NCI-H82 (cell line): ENCODE measurements around the gene SRL.

Experiments
- DNase-seq: peaks from one replicate; lab custom pipeline; 2025; lab: John Stamatoyannopoulos, UW

SRL gene

GRCh38 chr16:4241928-4242283 is at the start of gene SRL:
Gene SRL (minus strand): TSS chr16:4242080. CDS start chr16:4242067, 13 bp downstream.
- DNase-seq = peak; percentile 85

GRCh38 chr16:4290236-4290830 is 48.5 kb upstream of the SRL start:
- DNase-seq = no peak

GRCh38 chr16:4288148-4288921 is 46.5 kb upstream of the SRL start:
- DNase-seq = peak; percentile 83

GRCh38 chr16:4285167-4285566 is 43.3 kb upstream of the SRL start:
- DNase-seq = no peak

- no peak for DNase-seq
Observed at GRCh38 chr16:4283939-4284338, 42.1 kb upstream of the SRL start.

- DNase-seq = no peak
Observed at GRCh38 chr16:4283441-4283840, 41.6 kb upstream of the SRL start.

GRCh38 chr16:4280625-4281024 is 38.7 kb upstream of the SRL start:
- no peak for DNase-seq

- no peak for DNase-seq
Observed at GRCh38 chr16:4277987-4278513, 36.2 kb upstream of the SRL start.

GRCh38 chr16:4275861-4276260 is 34.0 kb upstream of the SRL start:
- no peak for DNase-seq

- peak; percentile 64 for DNase-seq
Observed at GRCh38 chr16:4273858-4274311, 32.0 kb upstream of the SRL start.

- peak; percentile 76 for DNase-seq
Observed at GRCh38 chr16:4272114-4272956, 30.5 kb upstream of the SRL start.

GRCh38 chr16:4271176-4272113 is 29.6 kb upstream of the SRL start:
- DNase-seq = peak; percentile 96

GRCh38 chr16:4270595-4270994 is 28.7 kb upstream of the SRL start:
- DNase-seq = no peak

GRCh38 chr16:4270091-4270490 is 28.2 kb upstream of the SRL start:
- DNase-seq = no peak

- DNase-seq = peak; percentile 74
Observed at GRCh38 chr16:4266372-4266771, 24.5 kb upstream of the SRL start.

GRCh38 chr16:4265676-4266075 is 23.8 kb upstream of the SRL start:
- DNase-seq = no peak

GRCh38 chr16:4264546-4264945 is 22.7 kb upstream of the SRL start:
- no peak for DNase-seq

- DNase-seq = peak; percentile 70
Observed at GRCh38 chr16:4263504-4264436, 21.9 kb upstream of the SRL start.

GRCh38 chr16:4262303-4262835 is 20.5 kb upstream of the SRL start:
- DNase-seq = no peak
